ENCODE measurements around the gene KCNJ4. TPM values are rescaled to one million over a fixed set of nuclear protein-coding genes. Genes with fewer than 3 reads are reported as not detected.

KCNJ4 gene
- total RNA-seq, 1 experiment from 2014 or later, result 0.92 TPM

DNA sequence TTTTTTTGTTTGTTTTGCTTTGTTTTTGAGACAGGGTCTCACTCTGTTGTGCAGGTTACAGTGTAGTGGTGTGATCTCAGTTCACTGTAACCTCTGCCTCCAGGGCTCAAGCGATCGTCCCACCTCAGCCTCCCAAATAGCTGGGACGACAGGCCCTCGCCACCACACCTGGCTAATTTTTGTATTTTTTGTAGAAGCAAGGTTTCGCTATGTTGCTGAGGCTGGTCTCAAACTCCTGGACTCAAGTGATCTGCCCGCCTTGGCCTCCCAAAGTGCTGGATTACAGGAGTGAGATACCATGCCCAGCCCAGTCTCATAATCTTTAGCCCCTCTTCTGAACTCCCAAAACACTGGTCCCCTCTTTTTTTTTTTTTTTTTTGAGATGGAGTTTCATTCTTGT lies 50.6 kb downstream of the KCNJ4 start:
- no peak overlapping the region for H2BK20ac ChIP-seq (ENCODE audit: low read depth, low read length, poor library complexity, severe bottlenecking)
- TF ChIP-seq, protein P1, sequence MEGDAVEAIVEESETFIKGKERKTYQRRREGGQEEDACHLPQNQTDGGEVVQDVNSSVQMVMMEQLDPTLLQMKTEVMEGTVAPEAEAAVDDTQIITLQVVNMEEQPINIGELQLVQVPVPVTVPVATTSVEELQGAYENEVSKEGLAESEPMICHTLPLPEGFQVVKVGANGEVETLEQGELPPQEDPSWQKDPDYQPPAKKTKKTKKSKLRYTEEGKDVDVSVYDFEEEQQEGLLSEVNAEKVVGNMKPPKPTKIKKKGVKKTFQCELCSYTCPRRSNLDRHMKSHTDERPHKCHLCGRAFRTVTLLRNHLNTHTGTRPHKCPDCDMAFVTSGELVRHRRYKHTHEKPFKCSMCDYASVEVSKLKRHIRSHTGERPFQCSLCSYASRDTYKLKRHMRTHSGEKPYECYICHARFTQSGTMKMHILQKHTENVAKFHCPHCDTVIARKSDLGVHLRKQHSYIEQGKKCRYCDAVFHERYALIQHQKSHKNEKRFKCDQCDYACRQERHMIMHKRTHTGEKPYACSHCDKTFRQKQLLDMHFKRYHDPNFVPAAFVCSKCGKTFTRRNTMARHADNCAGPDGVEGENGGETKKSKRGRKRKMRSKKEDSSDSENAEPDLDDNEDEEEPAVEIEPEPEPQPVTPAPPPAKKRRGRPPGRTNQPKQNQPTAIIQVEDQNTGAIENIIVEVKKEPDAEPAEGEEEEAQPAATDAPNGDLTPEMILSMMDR (conservative IDR thresholded peaks at IDR 0.05), result no peak
- H3K9ac ChIP-seq (ENCODE audit: extremely low read depth, insufficient read length, low read length), result no peak overlapping the region
- H3K9me3 Mint-ChIP-seq, result peaks cover 3 to 4% of the 10 kb centered on the region in 2 experiments; a peak in 3 of 5 replicates
- no peak overlapping the region for H2BK5ac ChIP-seq (ENCODE audit: insufficient read length, low read length)
- no peaks in the 10 kb centered on the region for H3K79me2 ChIP-seq (ENCODE audit: insufficient read depth, low read length)
- no peak overlapping the region for H4K91ac ChIP-seq (ENCODE audit: insufficient read length, low read depth, low read length)
- H2AFZ ChIP-seq (ENCODE audit: low read length), result no peak overlapping the region
- H3K27ac ChIP-seq (ENCODE audit: insufficient read length, low read depth, low read length), result no peak overlapping the region
- H3K27ac Mint-ChIP-seq, result peak overlapping the region in 1 of 3 experiments; percentile 19; a peak in 1 of 7 replicates
- no peak overlapping the region for H3T11ph ChIP-seq (ENCODE audit: low read length)
- no peak overlapping the region for H3K56ac ChIP-seq (ENCODE audit: insufficient read length, low read depth, low read length)
- H2BK15ac ChIP-seq (ENCODE audit: low read depth, low read length), result no peak overlapping the region
- no peak overlapping the region for H4K5ac ChIP-seq (ENCODE audit: insufficient read length, low read depth, low read length)
- H4K20me1 ChIP-seq (ENCODE audit: control insufficient read depth, insufficient read depth, insufficient read length), result no peaks in the 10 kb centered on the region
- H3K23me2 ChIP-seq (ENCODE audit: insufficient read length, low read depth, low read length, poor library complexity, severe bottlenecking), result no peaks in the 10 kb centered on the region
- WGBS (ENCODE audit: extremely low coverage, insufficient read length, low lambda C conversion rate), result no CpG with 5 or more reads among the region's 6 CpGs
- no peak overlapping the region for H2AK5ac ChIP-seq (ENCODE audit: insufficient read length, low read length)
- H3K18ac ChIP-seq (ENCODE audit: insufficient read length, low read depth, low read length), result no peak overlapping the region
- H2BK12ac ChIP-seq (ENCODE audit: insufficient read length, low read depth, low read length), result no peak overlapping the region
- no peaks in the 10 kb centered on the region for H3K27me3 ChIP-seq (ENCODE audit: insufficient read depth, low read length)
- H4K8ac ChIP-seq (replicated peaks; ENCODE audit: insufficient read length, low read depth, low read length), result no peak overlapping the region
- no peak overlapping the region for H3K14ac ChIP-seq (ENCODE audit: insufficient read depth, low read length)
- no peak overlapping the region for H3K23ac ChIP-seq (ENCODE audit: insufficient read length, low read depth, low read length)
- H3K4ac ChIP-seq (ENCODE audit: low read depth, low read length), result no peak overlapping the region
- no peak for DNase-seq
- no peak overlapping the region for H3K4me2 ChIP-seq (ENCODE audit: insufficient read depth, insufficient read length, low read length)
- no peaks in the 10 kb centered on the region for H3K79me1 ChIP-seq (ENCODE audit: insufficient read depth, low read depth, low read length, poor library complexity, severe bottlenecking)
- H3K4me1 ChIP-seq (ENCODE audit: insufficient read depth, low read length), result peaks cover 3% of the 10 kb centered on the region; the same call in 1 of the 2 replicates
- no peaks in the 10 kb centered on the region for H3K9me3 ChIP-seq (ENCODE audit: control insufficient read depth, low read depth, low read length)
- no peak overlapping the region for H2BK120ac ChIP-seq (ENCODE audit: low read depth, low read length, poor library complexity, severe bottlenecking)
- H3K36me3 Mint-ChIP-seq (ENCODE audit: insufficient read depth in 1 of 3, low read depth in 3 of 3), result peaks cover 0 to 4% (median 2%) of the 10 kb centered on the region in 3 experiments; a peak in 3 of 7 replicates
- no peaks in the 10 kb centered on the region; the same call in 1 of the 2 replicates for H3K27me3 Mint-ChIP-seq (ENCODE audit: low read depth)
- no peak overlapping the region for H3K4me3 Mint-ChIP-seq
- peaks cover 31 to 41% of the 10 kb centered on the region in 2 experiments for H3K4me1 Mint-ChIP-seq

Data from H9 (cell line).